GM19043 (cell line): Measurements from ENCODE around the gene TAF9B.
"Not testable (repeated sequence)": the region's sequence is repeated elsewhere in the genome, so short reads cannot be mapped to it uniquely, and the experiment has no call there.

Source experiments
- ATAC-seq: cut with Tn5 transposase; IDR thresholded peaks from one replicate; pipeline ENCODE4 v1.9.1; 2021; ENCODE audit warnings: low read depth; ENCODE audit not compliant: unreplicated experiment

Gene TAF9B

GRCh38 chrX:78118628-78119027 lies 20.8 kb downstream of the TAF9B start:
- ATAC-seq: no peak

- no peak for ATAC-seq
Observed at GRCh38 chrX:78116766-78117165, 22.7 kb downstream of the TAF9B start.

GRCh38 chrX:78116365-78116764 lies 23.1 kb downstream of the TAF9B start:
- ATAC-seq: no peak

- ATAC-seq: no peak
Observed at GRCh38 chrX:78111140-78111931, 28.1 kb downstream of the TAF9B start.

GRCh38 chrX:78109458-78109857 lies 30.0 kb downstream of the TAF9B start:
- ATAC-seq: no peak

GRCh38 chrX:78106651-78106986 lies 32.8 kb downstream of the TAF9B start:
- no peak for ATAC-seq

- ATAC-seq: no peak
Observed at GRCh38 chrX:78105944-78106650, 33.4 kb downstream of the TAF9B start.

GRCh38 chrX:78104447-78105176 lies 34.8 kb downstream of the TAF9B start:
- ATAC-seq: peak; percentile 21

- peak; percentile 92 for ATAC-seq
Observed at GRCh38 chrX:78103623-78104446, 35.6 kb downstream of the TAF9B start, which contains the start of gene PGK1. PGK1 (plus strand) TSS chrX:78104248; CDS start chrX:78104341, 93 bp downstream.

GRCh38 chrX:78103001-78103622 lies 36.3 kb downstream of the TAF9B start:
- no peak for ATAC-seq

- ATAC-seq: no peak
Observed at GRCh38 chrX:78102091-78102490, 37.4 kb downstream of the TAF9B start.

GRCh38 chrX:78098108-78098507 lies 41.3 kb downstream of the TAF9B start:
- ATAC-seq: no peak

- peak; percentile 82 for ATAC-seq
Observed at GRCh38 chrX:78092296-78092695, 47.2 kb downstream of the TAF9B start.

GRCh38 chrX:78081413-78081812 lies 58.0 kb downstream of the TAF9B start:
- ATAC-seq: not testable (repeated sequence)
